GM19328 (cell line): Measurements from ENCODE around the gene NFIA.

Experiments
- ATAC-seq: cut with Tn5 transposase; IDR thresholded peaks from one replicate; pipeline ENCODE4 v1.9.1; 2021; ENCODE audit warnings: mild to moderate bottlenecking, moderate library complexity; ENCODE audit not compliant: unreplicated experiment

The NFIA gene

GRCh38 chr1:61143821-61144424 is 61.6 kb downstream of the NFIA start:
- no peak for ATAC-seq

DNA sequence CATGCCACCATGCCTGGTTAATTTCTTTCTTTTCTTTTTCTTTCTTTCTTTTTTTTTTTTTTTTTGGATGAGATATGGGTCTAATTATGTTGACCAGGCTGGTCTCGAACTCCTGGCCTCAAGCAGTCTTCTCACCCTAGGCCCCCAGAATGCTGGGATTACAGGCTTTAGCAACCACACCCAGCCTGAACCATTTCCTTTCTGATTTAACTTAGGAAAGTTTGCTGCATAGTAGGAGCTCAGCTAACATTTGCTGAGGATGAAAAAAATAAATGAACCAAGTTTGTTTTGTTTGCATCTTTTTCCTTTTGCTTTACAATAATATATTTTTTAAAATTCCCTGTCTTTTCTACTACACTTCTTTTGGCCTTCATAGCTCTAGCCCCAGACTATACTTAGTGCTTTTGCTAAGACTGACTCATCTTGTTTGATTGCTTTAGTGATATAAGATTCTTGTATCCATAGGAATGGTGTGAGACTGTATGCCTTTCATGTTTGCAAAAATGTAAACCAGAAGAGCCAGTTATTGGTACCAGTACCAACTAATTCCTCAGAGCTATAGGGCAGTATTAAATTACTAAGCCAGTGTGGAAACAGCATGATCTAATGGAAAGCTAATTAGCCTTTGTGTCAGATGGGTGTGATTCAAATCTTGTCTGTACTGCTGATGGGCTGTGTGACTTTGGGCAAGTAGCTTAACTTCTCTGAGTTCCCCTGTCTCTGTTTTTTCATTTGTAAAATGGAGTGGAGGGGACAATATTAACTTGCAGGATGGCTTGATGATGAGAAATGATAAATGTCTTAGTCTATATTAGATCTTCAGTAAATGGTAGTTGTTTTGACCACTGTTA is 66.9 kb downstream of the NFIA start:
- no peak for ATAC-seq

DNA sequence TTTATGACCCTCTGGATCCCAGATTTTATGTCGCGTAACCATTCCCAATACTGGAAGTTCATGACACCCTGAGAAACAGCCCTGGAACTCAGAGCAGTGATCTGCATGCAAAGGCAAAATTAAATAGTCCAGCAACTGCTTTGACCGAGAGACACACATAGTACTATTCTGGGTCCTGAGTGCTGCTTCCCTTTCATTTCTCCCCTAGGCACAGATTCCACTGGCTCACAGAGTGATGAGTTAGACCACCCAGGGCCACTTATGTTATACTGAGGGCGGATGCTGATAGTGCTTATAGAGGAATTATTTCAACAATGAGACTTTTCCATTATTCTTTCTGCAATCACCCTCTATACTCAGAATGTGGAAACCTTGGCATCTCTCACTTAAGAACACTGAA is 69.2 kb downstream of the NFIA start:
- ATAC-seq = no peak

- ATAC-seq = no peak
These were observed 69.7 kb downstream of the NFIA start for GRCh38 chr1:61152066-61152465.

- no peak for ATAC-seq
These were observed 70.2 kb downstream of the NFIA start for GRCh38 chr1:61152469-61153105.

GRCh38 chr1:61156576-61157467 is 74.5 kb downstream of the NFIA start:
- ATAC-seq = no peak

GRCh38 chr1:61157468-61157987 is 75.2 kb downstream of the NFIA start:
- ATAC-seq = no peak

GRCh38 chr1:61158591-61158990 is 76.2 kb downstream of the NFIA start:
- ATAC-seq = no peak

DNA sequence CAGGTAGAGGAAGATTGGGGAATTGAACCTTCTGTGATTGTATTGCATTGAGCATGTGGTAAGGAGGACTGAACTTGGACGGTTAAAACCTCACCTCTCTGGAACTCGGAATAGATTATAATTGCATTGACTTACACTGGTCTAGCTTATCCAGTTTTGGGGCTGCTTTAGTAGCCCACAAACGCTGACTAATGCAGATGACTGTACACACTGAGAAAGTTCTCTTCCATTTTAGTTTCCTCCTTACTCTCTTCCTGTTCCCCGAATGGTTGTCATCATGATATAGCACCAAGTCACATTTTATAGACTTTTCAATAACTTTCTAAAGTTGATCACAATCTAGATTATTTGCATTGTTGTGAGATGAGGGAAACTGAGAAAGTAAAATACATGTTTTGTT is 78.2 kb downstream of the NFIA start:
- ATAC-seq = no peak

- ATAC-seq = no peak
These were observed 80.3 kb downstream of the NFIA start for GRCh38 chr1:61162520-61163258.

DNA sequence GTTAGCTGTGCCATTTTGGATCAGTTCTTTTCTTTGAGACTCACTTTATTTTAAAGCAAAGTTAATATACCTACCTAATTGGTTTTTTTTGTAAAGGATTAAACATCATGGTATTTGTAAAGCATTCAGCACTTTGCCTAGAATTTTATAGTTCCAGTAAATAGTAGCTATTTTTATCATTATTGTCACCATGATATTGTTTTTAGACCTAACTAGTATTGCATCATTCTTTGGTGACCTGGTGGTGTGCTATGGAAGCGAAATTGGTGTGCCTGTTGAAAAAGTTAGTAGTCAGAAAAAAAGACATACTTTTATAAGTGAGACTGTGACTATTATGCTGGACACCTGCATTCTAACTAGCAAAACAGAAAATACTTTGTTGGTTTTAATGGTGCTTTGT is 81.0 kb downstream of the NFIA start:
- ATAC-seq = no peak

DNA sequence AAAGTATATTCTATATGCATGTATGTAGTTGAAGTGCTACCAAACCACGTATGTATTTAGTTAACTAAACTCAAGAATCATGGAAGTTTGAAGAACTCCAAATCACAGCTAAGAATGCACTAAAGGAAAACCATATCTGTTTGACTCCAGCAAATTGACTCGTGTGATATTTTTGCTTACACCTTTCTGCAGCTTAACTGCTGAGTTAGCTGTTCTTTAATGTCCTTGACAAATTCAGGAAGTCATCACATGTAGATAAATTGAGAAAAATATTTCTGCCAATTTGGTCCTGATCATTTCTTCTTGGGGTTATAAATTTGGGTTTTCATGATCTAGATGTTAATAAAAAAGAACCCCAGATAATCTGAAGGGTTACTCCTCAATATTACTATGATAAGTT is 83.0 kb downstream of the NFIA start:
- ATAC-seq = no peak

- no peak for ATAC-seq
These were observed 84.9 kb downstream of the NFIA start for GRCh38 chr1:61167309-61167708.

- ATAC-seq = no peak
These were observed 86.7 kb downstream of the NFIA start for GRCh38 chr1:61169045-61169444.

GRCh38 chr1:61169634-61170033 is 87.3 kb downstream of the NFIA start:
- ATAC-seq = no peak

GRCh38 chr1:61170328-61171238 is 88.2 kb downstream of the NFIA start:
- no peak for ATAC-seq

DNA sequence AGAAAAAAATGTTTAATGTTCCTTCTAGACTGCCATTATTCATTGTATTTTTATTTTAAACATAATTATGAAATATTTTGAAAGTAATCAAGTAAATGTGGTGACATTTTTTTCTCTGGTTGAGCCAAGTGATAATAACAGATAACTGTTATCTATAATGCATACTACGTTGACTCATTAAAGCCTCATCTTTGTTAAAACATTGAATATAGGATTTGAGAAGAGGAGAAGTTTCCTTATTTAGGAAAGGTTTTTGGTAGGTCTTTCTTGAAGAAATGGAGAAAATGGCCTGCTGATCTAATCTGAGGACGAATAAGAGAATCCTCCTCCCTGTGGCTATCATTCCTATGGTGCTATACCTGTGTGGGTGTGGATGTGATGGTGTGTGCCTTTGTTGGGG is 89.0 kb downstream of the NFIA start:
- ATAC-seq = no peak

DNA sequence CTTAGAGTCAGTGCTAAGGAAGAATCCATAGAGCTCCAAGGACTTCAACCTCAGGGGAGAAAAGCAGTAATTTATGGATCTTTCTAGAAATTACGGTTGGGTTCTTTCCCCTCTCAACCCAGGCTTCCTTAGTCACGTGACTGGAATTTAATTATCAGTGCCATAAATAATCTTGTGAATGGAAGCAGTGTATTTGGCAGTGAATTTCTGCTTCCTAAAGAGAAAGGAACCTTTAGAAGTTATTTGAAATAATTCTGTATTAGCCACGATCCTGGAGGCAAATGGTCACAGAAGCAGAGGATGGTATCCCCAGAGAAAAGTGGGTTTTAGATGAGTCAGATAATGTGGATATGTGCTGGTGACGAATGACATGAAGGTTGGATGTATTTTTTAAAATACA is 89.6 kb downstream of the NFIA start:
- no peak for ATAC-seq

DNA sequence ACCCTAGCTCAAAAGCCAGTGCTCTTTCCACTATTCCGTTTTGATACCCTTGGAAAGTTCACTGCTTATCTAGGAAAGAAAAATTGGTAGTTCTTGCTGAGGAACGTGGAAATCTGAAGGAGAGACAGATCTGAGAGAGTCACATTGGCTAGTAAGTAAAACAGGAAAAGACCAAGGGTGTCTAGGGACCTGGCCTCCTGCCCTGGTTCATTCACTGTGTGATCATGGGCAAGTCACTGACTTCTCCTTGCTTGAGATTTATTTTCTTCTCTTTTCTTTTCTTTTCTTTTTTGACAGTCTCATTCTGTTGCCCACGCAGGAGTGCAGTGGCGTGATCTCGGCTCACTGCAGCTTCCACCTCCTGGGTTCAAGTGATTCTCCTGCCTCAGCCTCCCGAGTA is 90.8 kb downstream of the NFIA start:
- no peak for ATAC-seq
